GM19328 (cell line): ENCODE measurements around the gene GLTP.
"Not testable (repeated sequence)": the region's sequence is repeated elsewhere in the genome, so short reads cannot be mapped to it uniquely, and the experiment has no call there.

Experiments used
- ATAC-seq: cut with Tn5 transposase; IDR thresholded peaks from one replicate; pipeline ENCODE4 v1.9.1; 2021; ENCODE audit warnings: mild to moderate bottlenecking, moderate library complexity; ENCODE audit not compliant: unreplicated experiment

The GLTP gene

DNA sequence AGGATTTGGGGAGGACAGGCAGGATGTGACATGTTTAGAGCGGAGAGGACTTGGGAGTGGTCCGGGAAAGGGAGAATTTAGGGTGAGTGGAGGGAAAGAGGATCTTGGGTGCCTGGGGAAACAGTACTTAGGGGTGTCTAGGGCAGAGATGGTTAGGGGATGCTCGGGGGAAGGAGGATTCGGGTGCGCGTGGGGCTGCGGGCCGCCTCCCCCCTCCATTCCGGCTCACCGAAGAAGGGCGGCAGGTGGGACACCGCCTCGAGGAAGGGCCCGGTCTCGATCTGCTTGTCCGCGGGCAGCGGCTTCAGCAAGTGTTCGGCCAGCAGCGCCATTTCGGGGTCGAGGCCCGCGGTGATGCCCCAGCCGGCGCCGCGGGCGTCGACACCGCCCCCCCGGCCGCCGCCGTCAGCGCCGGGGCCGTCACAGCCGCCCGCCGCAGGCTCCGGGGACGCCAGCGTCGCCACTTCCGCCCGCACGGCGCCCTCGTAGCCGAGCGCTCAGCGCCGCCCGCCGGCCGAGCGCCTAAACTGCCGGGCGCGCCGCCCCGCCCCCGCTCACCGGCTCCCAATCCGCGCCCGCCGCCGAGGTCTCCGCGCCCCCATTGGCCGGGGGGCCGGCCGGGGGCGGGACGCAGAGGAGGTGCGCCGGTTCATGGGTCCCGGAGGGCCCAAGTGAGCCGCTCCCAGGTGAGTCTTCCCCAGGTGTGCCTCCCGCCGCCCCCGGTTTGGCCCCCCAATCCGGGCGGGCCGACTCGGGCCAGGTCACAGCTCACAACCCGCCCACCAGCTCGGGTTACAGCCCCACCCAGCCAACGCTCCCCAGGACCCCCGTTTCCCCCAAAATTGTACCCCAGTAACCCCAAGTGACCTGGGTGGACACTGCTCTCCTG, at the start of gene GLTP:
Gene GLTP, minus strand, starts transcription at position 499 of the 889 bp plus-strand sequence. Its CDS starts 167 bp downstream, at position 332.
- peak; percentile 93 for ATAC-seq

- ATAC-seq, result not testable (repeated sequence)
Measured at GRCh38 chr12:109929326-109929725, 49.0 kb upstream of the GLTP start.

GRCh38 chr12:109928058-109928656, 47.8 kb upstream of the GLTP start:
- no peak for ATAC-seq

DNA sequence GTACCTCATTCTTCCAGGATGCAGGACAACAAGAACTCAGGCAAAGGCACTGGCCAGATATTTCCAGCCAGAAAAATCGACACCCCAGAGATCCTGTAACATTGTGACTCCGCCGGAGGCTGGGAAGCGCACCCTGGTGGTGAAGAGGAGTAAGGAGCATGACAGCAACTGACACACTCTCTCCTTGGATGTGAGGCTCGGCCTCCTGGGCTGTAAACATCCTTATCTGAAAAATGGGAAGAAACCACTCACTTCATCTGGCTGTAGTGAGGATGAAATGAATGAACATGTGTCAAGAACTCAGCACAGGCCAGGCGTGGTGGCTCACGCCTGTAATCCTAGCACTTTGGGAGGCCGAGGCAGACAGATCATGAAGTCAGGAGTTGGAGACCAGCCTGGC, 47.3 kb upstream of the GLTP start:
- no peak for ATAC-seq

- no peak for ATAC-seq
Measured at GRCh38 chr12:109926488-109927210, 46.3 kb upstream of the GLTP start.

DNA sequence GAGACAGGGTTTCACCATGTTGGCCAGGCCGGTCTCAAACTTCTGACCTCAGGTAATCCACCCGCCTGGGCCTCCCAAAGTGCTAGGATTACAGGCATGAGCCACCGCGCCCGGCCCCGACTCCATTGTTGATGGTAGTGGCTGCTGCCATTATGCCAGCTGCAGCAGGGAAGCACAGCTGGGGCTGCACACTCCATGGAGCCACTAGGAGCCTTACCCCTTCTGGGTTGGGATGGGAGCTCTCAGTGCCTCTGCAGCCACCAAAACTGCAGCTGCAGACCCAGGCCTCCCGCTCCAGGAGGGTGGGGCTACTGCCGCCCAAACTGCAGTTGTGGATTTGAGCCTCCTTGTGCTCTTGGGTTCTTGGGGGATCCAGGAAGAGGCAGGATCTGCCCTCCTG, 45.7 kb upstream of the GLTP start:
- ATAC-seq, result no peak

DNA sequence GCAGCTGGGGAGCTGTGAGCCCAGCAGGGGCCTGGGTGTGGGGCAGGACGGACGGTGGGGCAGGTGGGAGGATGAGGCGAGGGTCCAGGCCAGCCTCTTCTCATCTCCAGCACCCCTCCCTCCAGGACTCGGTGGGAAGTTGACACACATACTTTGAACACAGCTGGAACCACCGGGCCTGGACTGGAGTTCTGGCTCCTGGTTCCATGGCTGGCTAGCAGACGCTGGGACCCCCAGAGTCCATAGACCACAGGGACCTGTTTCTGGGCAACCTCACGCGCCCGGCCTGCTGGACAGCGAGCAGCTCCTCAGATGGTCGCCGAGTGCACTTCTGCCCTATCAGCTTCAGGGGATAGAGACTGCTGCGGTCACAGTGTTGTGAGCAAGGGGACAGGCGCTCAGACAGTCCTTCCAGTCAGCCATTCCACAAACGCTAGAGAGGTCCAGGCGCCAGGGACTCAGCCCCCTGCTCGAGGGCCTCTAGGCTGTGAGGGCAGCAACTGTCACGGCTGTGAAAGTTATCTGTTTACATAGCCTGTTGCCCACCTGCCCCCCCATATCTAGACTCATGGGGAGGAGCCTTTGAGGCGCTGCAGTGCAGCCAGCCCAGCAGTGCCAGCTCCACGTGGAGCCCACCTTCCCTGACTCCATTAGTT, 45.0 kb upstream of the GLTP start:
- no peak for ATAC-seq

- ATAC-seq, result no peak
Measured at GRCh38 chr12:109923481-109924245, 43.3 kb upstream of the GLTP start.

DNA sequence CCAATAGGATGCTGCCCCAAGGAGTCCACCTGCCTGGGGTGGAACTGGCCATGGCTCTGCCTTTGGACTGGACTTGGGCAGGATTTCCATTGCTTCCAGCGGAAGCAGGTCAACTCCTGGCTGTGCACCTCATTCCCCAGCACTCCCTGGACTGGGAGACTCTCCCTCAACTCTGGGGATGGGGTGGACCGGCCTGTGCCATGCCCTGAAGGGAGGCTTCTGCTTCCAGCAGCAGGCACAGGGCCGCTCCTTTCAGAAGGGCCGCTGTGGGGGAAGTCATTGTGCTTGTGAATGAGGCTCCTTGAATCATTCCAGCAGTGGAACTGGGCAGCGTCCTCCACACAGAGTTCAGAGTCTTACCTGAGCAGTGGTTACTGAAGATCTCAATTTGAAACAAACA, 42.7 kb upstream of the GLTP start:
- ATAC-seq, result no peak

- no peak for ATAC-seq
Measured at GRCh38 chr12:109921982-109922381, 41.6 kb upstream of the GLTP start.

DNA sequence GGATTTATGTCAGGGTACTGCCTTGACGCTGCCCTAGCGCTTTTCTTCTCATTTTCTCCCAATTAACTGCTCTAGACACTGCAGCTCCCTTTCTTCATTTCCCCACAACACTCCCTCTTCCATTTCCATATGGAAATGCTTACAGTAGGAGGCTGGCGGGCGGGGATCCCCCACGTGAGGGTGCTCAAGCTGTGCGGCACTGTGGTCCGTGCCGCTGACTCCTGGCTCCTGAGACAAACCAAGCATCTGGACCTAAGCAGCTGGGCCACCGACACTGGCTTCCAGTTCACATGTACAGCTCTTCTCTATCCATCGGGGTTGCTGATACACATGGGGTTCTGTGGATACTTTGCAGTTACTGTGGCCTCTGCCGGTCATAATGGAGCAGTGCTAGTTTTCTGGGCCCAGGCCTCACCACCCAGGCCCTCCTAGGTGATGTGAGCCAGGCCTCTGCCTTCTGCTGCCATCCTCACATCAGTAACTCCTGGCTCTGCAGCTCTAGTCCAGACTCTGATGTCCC, 40.0 kb upstream of the GLTP start:
- no peak for ATAC-seq

DNA sequence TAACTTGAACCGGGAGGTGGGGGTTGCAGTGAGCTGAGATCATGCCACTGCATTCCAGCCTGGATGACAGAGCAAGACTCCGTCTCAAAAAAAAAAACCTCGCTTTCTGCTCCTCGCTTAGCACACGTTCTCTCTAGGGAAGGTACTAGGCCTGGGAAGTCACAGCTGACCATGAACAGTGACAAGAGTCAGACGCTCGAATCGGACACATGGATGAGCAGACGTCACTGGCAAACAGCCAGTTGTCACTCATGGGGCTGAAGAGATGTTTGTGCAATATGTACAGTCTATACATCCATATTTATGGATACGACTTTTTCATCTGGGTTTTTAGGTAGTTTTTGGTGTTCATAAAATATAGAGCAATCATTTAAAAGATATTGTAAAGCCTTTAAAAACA, 39.1 kb upstream of the GLTP start:
- no peak for ATAC-seq

- ATAC-seq, result no peak
Measured at GRCh38 chr12:109916045-109916444, 35.7 kb upstream of the GLTP start.

DNA sequence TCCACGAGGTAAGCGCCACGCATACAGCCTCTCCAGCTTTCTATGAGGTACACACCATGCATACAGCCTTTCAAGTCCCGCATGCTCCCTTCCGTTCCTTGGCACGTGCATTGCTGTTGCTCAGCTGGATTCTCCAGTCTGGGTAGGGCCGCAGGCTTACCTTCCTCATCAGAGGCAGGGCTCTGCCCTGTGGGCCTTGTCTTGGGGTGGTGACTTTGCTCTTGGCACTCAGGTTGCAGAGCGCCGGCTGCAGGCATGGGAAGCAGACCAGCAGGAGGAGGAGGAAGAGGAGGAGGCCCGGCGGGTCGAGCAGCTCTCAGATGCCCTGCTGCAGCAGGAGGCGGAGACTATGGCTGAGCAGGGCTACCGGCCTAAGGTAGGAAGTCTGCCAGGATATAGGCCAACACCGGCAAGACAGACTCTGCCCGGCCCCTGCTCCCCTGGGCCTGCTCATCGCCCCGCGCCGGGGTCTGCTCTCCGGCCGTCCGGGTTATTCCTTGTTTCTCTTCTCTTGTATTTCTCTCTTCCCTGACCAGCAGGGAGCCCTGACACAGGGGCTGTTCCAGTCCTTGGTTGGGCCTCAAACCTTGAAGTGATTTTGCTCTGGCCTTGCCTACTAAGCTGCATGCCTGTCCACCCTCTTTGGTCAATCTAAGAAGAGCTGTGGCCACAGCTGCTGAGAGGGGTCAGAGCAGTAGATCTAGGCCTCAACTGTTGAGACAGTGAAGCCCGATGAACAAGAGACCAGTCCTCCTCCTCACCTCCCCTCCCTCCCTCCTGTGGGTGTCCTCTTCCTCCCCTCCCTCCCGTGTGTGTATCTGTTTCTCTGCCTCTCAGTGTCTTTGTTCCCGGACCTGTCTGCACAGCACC, 35.1 kb upstream of the GLTP start:
- ATAC-seq, result no peak

GRCh38 chr12:109914461-109914860, 34.1 kb upstream of the GLTP start:
- ATAC-seq, result no peak

- no peak for ATAC-seq
Measured at GRCh38 chr12:109912855-109913321, 32.5 kb upstream of the GLTP start.

GRCh38 chr12:109910969-109911348, 30.6 kb upstream of the GLTP start:
- ATAC-seq, result no peak

DNA sequence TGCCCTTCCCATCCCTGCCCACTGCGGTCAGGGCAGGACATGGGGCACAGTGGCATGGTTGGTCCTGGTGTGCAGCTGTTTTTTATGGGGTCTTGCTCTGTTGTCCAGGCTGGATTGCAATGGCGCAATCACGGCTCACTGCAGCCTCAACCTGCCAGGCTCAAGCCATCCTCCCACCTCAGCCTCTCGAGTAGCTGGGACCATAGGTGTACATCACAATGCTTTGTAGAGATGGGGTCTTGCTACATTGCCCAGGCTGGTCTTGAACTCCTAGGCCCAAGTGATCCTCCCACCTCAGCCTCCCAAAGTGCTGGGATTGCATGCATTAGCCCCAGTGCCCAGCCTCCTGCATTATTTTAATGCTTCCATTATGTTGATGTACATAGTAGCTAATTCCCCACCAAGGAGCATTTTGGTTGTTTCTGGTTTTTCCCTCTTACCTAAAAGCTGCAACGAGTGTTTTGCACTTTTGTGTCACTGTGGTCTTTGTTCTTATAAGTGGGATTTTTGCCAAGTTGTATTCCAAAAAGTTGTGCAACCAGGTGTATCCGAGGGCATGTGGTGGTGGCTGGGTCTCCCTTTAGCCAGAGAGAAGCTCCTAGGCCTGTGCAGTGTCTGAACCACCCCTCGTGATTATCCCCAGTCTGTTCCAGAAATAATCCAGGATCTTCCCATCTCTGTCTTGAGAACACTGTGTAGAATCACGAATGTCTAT, 30.1 kb upstream of the GLTP start:
- ATAC-seq, result no peak

DNA sequence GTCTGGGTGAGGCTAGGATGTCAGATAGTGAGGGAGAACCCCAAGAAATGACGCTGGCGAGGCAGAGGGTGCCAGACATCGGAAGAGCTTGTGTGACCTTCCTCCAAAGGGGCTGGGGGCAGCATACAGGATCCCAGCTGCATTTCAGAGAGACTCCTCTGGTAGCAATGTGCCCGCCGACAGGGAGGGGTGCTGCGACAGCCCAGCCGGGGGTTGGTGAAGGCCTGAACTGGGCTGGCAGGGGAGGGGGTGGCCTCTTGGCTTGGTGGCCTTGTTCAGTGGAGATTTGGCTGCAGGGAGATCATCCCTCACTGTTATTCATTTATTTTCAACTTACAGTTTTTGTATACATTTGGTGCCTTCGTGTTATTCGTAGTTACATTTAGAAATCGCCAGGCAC, 25.0 kb upstream of the GLTP start:
- ATAC-seq, result no peak
